Measurements from ENCODE around the gene AOPEP. TPM values are rescaled to one million over a fixed set of nuclear protein-coding genes. Genes with fewer than 3 reads are reported as not detected.

The AOPEP gene
- total RNA-seq, 1 experiment from 2014 or later = 14.4 TPM

DNA sequence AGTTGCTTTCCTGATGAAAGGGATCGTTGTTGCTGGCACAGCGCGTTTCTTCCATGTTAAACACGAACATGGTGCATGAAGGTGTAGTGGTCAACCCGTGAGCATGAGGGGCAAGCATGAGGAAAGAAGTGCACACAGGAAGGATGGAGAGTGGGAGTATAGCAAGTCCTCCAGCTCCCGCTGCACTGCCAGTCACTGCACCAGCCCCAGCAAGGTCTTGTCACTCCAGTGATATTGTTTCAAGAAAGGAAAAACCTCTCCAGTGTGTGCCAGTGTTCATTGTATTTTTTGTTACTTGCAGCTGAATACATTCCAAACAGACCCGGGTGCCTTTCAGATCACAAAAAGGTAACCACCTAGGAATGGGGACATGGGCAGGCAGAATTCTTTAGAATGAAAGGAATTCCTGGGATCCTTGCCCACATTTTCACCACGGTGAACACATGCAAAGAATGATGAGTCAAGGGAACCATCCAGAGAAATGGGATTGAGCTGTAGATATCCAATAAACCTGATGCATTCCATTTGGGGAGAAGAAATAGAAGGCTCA lies 186.3 kb downstream of the AOPEP start (continued):
- TF ChIP-seq, protein P1, sequence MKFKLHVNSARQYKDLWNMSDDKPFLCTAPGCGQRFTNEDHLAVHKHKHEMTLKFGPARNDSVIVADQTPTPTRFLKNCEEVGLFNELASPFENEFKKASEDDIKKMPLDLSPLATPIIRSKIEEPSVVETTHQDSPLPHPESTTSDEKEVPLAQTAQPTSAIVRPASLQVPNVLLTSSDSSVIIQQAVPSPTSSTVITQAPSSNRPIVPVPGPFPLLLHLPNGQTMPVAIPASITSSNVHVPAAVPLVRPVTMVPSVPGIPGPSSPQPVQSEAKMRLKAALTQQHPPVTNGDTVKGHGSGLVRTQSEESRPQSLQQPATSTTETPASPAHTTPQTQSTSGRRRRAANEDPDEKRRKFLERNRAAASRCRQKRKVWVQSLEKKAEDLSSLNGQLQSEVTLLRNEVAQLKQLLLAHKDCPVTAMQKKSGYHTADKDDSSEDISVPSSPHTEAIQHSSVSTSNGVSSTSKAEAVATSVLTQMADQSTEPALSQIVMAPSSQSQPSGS (CRISPR knock-in tag; IDR thresholded peaks at IDR 0.05; ENCODE audit: borderline replicate concordance, low read depth) = no peak
- TF ChIP-seq ZNF121 (CRISPR knock-in tag; IDR thresholded peaks at IDR 0.05) = no peak

DNA sequence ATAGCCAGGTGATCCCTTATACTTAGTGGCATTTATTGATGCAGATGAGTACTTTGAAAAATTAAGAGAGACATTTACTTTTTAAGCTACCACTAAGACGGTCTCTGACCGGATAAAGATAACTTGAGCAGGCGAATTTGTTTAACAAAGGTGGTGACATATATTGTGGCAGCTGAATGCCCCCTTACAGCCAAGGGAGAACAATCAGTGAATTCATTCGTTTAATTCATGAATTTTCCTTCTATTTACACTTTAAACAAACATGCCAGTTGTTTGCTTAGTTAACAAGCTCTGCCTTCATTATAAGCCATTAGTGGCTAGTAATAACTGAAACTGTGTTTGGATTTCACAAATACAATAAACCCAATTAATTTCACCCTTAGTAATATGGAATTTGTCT lies 187.1 kb downstream of the AOPEP start:
- Mint-ChIP-seq H3K27me3 (ENCODE audit: low read depth) (no peaks in the 10 kb centered on the region), H3K36me3 (no peaks in the 10 kb centered on the region), H3K9me3 (no peaks in the 10 kb centered on the region), H3K4me3 (no peak overlapping the region), H3K4me1 (peaks cover 70% of the 10 kb centered on the region), H3K27ac (no peak overlapping the region)
- ATAC-seq = no peak
- TF ChIP-seq, protein P2, sequence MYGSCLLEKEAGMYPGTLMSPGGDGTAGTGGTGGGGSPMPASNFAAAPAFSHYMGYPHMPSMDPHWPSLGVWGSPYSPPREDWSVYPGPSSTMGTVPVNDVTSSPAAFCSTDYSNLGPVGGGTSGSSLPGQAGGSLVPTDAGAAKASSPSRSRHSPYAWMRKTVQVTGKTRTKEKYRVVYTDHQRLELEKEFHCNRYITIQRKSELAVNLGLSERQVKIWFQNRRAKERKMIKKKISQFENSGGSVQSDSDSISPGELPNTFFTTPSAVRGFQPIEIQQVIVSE (CRISPR knock-in tag; IDR thresholded peaks at IDR 0.05; ENCODE audit: borderline replicate concordance) = no peak
- TF ChIP-seq USF1 (CRISPR knock-in tag; IDR thresholded peaks at IDR 0.05) (no peak), ZNF138 (CRISPR knock-in tag; conservative IDR thresholded peaks at IDR 0.05) (no peak), ETV6 (CRISPR knock-in tag; IDR thresholded peaks at IDR 0.05) (no peak), ZNF219 (CRISPR knock-in tag; IDR thresholded peaks at IDR 0.05; ENCODE audit: borderline replicate concordance) (no peak)
- TF ChIP-seq, protein P3, sequence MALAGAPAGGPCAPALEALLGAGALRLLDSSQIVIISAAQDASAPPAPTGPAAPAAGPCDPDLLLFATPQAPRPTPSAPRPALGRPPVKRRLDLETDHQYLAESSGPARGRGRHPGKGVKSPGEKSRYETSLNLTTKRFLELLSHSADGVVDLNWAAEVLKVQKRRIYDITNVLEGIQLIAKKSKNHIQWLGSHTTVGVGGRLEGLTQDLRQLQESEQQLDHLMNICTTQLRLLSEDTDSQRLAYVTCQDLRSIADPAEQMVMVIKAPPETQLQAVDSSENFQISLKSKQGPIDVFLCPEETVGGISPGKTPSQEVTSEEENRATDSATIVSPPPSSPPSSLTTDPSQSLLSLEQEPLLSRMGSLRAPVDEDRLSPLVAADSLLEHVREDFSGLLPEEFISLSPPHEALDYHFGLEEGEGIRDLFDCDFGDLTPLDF (CRISPR knock-in tag; IDR thresholded peaks at IDR 0.05) = no peak
- TF ChIP-seq, protein P4, sequence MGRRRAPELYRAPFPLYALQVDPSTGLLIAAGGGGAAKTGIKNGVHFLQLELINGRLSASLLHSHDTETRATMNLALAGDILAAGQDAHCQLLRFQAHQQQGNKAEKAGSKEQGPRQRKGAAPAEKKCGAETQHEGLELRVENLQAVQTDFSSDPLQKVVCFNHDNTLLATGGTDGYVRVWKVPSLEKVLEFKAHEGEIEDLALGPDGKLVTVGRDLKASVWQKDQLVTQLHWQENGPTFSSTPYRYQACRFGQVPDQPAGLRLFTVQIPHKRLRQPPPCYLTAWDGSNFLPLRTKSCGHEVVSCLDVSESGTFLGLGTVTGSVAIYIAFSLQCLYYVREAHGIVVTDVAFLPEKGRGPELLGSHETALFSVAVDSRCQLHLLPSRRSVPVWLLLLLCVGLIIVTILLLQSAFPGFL (CRISPR knock-in tag; IDR thresholded peaks at IDR 0.05; ENCODE audit: borderline replicate concordance) = no peak
- TF ChIP-seq, protein P1 (CRISPR knock-in tag; IDR thresholded peaks at IDR 0.05; ENCODE audit: borderline replicate concordance, low read depth) = no peak
- ChIA-PET CTCF (interaction anchor here (1.3 to 1.4 kb wide), 4 partner anchors 9 to 214 kb away, joined by 3 read pairs; no protein-coding TSS in a partner anchor), POLR2A (no interaction called here)
- no peak for DNase-seq (ENCODE audit: low spot score)

GRCh38 chr9:94915476-94916450 lies 189.3 kb downstream of the AOPEP start:
- POLR2A ChIA-PET = no interaction called here
- DNase-seq (ENCODE audit: low spot score) (no peak), ATAC-seq (no peak)
- CTCF ChIA-PET = no interaction called here
- Mint-ChIP-seq H3K4me1 (peaks cover 71% of the 10 kb centered on the region), H3K36me3 (no peaks in the 10 kb centered on the region), H3K9me3 (no peaks in the 10 kb centered on the region), H3K27ac (peak overlapping the region; percentile 81; the same call in 1 of the 2 replicates), H3K27me3 (ENCODE audit: low read depth) (no peaks in the 10 kb centered on the region), H3K4me3 (no peak overlapping the region)
- no peak for TF ChIP-seq NR1H2 (CRISPR knock-in tag; IDR thresholded peaks at IDR 0.05)
- no peak for TF ChIP-seq ARID4B (CRISPR knock-in tag; IDR thresholded peaks at IDR 0.05; ENCODE audit: borderline replicate concordance)
- no peak for TF ChIP-seq ZNF317 (CRISPR knock-in tag; IDR thresholded peaks at IDR 0.05; ENCODE audit: borderline replicate concordance, low read depth)
- no peak for TF ChIP-seq NFYB (CRISPR knock-in tag; conservative IDR thresholded peaks at IDR 0.05; ENCODE audit: low read depth)
- TF ChIP-seq USF2 (CRISPR knock-in tag; IDR thresholded peaks at IDR 0.05) = no peak
- TF ChIP-seq E2F4 (CRISPR knock-in tag; IDR thresholded peaks at IDR 0.05; ENCODE audit: borderline replicate concordance, low read depth) = no peak
- no peak for TF ChIP-seq CREM (CRISPR knock-in tag; IDR thresholded peaks at IDR 0.05)

Data from WTC11 (cell line).